B cell (primary cell): ENCODE results near the gene LIPM. TPM values are rescaled to one million over a fixed set of nuclear protein-coding genes. Genes with fewer than 3 reads are reported as not detected.

Experiments
- ATAC-seq: fragments of 200-7000 bp; cut with Tn5 transposase; one replicate; pipeline ENCODE4 v1.10.0; 2021; ENCODE audit warnings: low read depth, mild to moderate bottlenecking, moderate number of reproducible peaks, moderate library complexity
- CTCF ChIA-PET: fragments of 350-600 bp; sonication (Branson Sonifier 250); formaldehyde crosslinking; loops from one replicate; lab custom pipeline; 2021; ENCODE audit warnings: antibody characterized with exemption, inconsistent platforms; lab: Charles Lee
- POLR2A ChIA-PET: fragments of 350-600 bp; sonication (Branson Sonifier 250); formaldehyde crosslinking; loops from one replicate; lab custom pipeline; 2021; ENCODE audit warnings: antibody characterized with exemption; lab: Charles Lee
- DNase-seq: peaks from one replicate; pipeline ENCODE4 v3.0.0; 2013
- H2AFZ ChIP-seq: 2 replicates; pipeline ENCODE4 v1.6.1; 2012; ENCODE audit warnings: mild to moderate bottlenecking, low read depth, low read length; ENCODE audit not compliant: insufficient read depth, poor library complexity, severe bottlenecking
- H3K27ac ChIP-seq, 2 donors: 1 replicate in 1 of 2; 2 replicates in 1 of 2; pipeline ENCODE4 v1.5.1; 2012 to 2013; ENCODE audit warnings: low read length in 2 of 2, mild to moderate bottlenecking in 2 of 2, moderate library complexity in 1 of 2
- H3K27me3 ChIP-seq, 4 experiments: fragments of 200-600 bp in 1 of 4; sonication (generic) in 1 of 4; replicated peaks in 1 of 4; 1 replicate in 2 of 4; 2 replicates in 2 of 4; pipeline versions ENCODE4 v1.6.1 to v1.7.0; 2013 to 2016; ENCODE audit warnings: low read length in 3 of 4, mild to moderate bottlenecking in 2 of 4, mixed read lengths in 1 of 4, moderate library complexity in 1 of 4; ENCODE audit not compliant: insufficient read depth in 4 of 4, control insufficient read depth in 3 of 4; ENCODE audit errors: control extremely low read depth in 1 of 4
- H3K36me3 ChIP-seq, 2 experiments: replicated peaks in 1 of 2; 1 replicate in 1 of 2; 2 replicates in 1 of 2; pipeline versions ENCODE4 v1.6.1 to v1.7.1; 2013; ENCODE audit warnings: low read length in 1 of 2; ENCODE audit not compliant: insufficient read depth in 2 of 2, control insufficient read depth in 1 of 2; ENCODE audit errors: control extremely low read depth in 1 of 2, extremely low read depth in 1 of 2
- H3K4me1 ChIP-seq, 2 donors: fragments of 200-600 bp in 1 of 2; sonication (generic) in 1 of 2; 1 replicate in 1 of 2; 2 replicates in 1 of 2; pipeline versions ENCODE4 v1.5.1 to v1.6.1; 2013 to 2017; ENCODE audit warnings: low read length in 2 of 2; ENCODE audit not compliant: control insufficient read depth in 2 of 2, insufficient read depth in 2 of 2
- H3K4me2 ChIP-seq: replicated peaks from 2 replicates; pipeline ENCODE3; 2012; ENCODE audit warnings: mild to moderate bottlenecking, low read depth, low read length; ENCODE audit not compliant: poor library complexity, severe bottlenecking
- H3K4me3 ChIP-seq, 5 experiments: fragments of 200-600 bp in 1 of 5; sonication (generic) in 1 of 5; 1 replicate in 3 of 5; 2 replicates in 2 of 5; pipeline versions ENCODE4 v1.5.1 to v1.7.0; 2011 to 2016; ENCODE audit warnings: low read length in 4 of 5, mild to moderate bottlenecking in 4 of 5, low read depth in 2 of 5, control low read depth in 1 of 5, moderate library complexity in 1 of 5; ENCODE audit not compliant: insufficient read depth in 1 of 5; ENCODE audit errors: control extremely low read depth in 1 of 5, extremely low read depth in 1 of 5
- H3K79me2 ChIP-seq: fragments of 200-600 bp; sonication (generic); one replicate; pipeline ENCODE4 v1.6.0; 2016; ENCODE audit warnings: low read length; ENCODE audit not compliant: control insufficient read depth, insufficient read depth
- H3K9ac ChIP-seq: fragments of 200-600 bp; sonication (generic); 2 replicates; pipeline ENCODE4 v1.6.1; 2017; ENCODE audit warnings: mild to moderate bottlenecking, low read length, moderate library complexity
- H3K9me3 ChIP-seq, 3 donors: one replicate each; pipeline versions ENCODE4 v1.6.1 to v1.7.1; 2013; ENCODE audit warnings: low read length in 2 of 3; ENCODE audit not compliant: control insufficient read depth in 2 of 3, insufficient read depth in 1 of 3; ENCODE audit errors: control extremely low read depth in 1 of 3
- H4K20me1 ChIP-seq: 2 replicates; pipeline ENCODE4 v1.6.0; 2012; ENCODE audit warnings: mild to moderate bottlenecking, low read length; ENCODE audit not compliant: insufficient read depth, control insufficient read depth, poor library complexity, severe bottlenecking
- H3K27ac Mint-ChIP-seq: one replicate; pipeline ENCODE4 v1.8.0; 2021; ENCODE audit warnings: mixed read lengths
- H3K27me3 Mint-ChIP-seq: one replicate; pipeline ENCODE4 v1.8.0; 2021; ENCODE audit warnings: mixed read lengths
- H3K4me1 Mint-ChIP-seq: one replicate; pipeline ENCODE4 v1.8.0; 2021; ENCODE audit warnings: mixed read lengths
- H3K4me3 Mint-ChIP-seq: one replicate; pipeline ENCODE4 v1.8.0; 2021; ENCODE audit warnings: mixed read lengths
- H3K9me3 Mint-ChIP-seq: one replicate; pipeline ENCODE4 v1.8.0; 2022; ENCODE audit warnings: mixed read lengths; ENCODE audit not compliant: insufficient read depth
- EZH2 ChIP-seq: IDR thresholded peaks from 2 replicates; pipeline ENCODE4 v1.6.1; 2012; ENCODE audit warnings: borderline replicate concordance, low read depth, mild to moderate bottlenecking, moderate library complexity, low read length; ENCODE audit not compliant: insufficient read depth, poor library complexity, severe bottlenecking
- WGBS: methylation state at CpG from one replicate; pipeline ENCODE4 v1.1.5; 2013; ENCODE audit warnings: missing lambda C conversion rate; ENCODE audit not compliant: insufficient coverage; 5-methylcytosine and 5-hydroxymethylcytosine counted together
- intact Hi-C: fragments of 100-400 bp; cut with micrococcal nuclease; formaldehyde crosslinking; loops from one replicate; pipeline ENCODE4 v1.10.0; 2022
- polyA plus RNA-seq: library from polyadenylated mRNA; depleted of rRNA; stranded (reverse); fragments of >200 nt; gene quantifications from 2 replicates; pipeline ENCODE4 v1.2.3, GENCODE V29; 2012
- total RNA-seq, 2 donors: library from RNA; stranded (reverse); fragments of 120-200 nt in 1 of 2; gene quantifications; 1 replicate in 1 of 2; 2 replicates in 1 of 2; pipeline versions ENCODE4 v1.2.3 to v1.2.4, GENCODE V29; 2013 to 2022
- TF ChIP-seq, protein P1 (sequence below): fragments of 200-600 bp; IDR thresholded peaks from one replicate; pipeline ENCODE4 v1.8.0; 2022; ENCODE audit warnings: antibody characterized with exemption, mild to moderate bottlenecking

LIPM gene
- total and polyA plus RNA-seq, 2 donors (not counting 1 experiment from before 2014, with no cell fraction given): not detected

DNA sequence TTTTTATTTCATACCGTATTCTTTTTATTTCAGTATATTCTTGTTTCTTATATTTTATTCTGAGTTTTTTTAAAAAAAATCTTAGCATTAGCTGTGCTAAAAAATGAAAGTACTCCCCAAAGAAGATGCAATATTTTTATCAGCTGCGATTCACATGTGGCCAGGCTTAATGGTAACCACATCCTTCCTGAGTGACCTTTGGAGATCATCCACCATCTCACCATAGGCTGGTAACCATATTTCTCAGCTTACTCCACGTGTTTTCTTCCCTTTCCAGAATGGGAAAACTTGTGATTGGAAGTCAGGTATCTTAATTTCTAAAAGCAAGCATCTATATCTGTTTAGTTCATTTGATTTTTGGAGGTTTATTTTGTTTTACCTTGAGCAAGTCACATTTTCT is 18.8 kb upstream of the LIPM start:
- no CpG with 5 or more reads among the region's 3 CpGs for WGBS
- H3K27ac Mint-ChIP-seq: no peak overlapping the region
- H3K27me3 ChIP-seq: no peaks in the 10 kb centered on the region
- no peak overlapping the region for H3K4me3 Mint-ChIP-seq
- no peaks in the 10 kb centered on the region for H3K9me3 ChIP-seq
- DNase-seq: no peak
- no peak overlapping the region for H3K27ac ChIP-seq
- ChIA-PET POLR2A (no interaction called here), CTCF (no interaction called here)
- no peaks in the 10 kb centered on the region for H3K36me3 ChIP-seq
- H3K27me3 Mint-ChIP-seq: peaks cover 10% of the 10 kb centered on the region
- no peaks in the 10 kb centered on the region for H3K79me2 ChIP-seq
- intact Hi-C loops: no loop called here
- TF ChIP-seq EZH2: no peak
- TF ChIP-seq, protein P1, sequence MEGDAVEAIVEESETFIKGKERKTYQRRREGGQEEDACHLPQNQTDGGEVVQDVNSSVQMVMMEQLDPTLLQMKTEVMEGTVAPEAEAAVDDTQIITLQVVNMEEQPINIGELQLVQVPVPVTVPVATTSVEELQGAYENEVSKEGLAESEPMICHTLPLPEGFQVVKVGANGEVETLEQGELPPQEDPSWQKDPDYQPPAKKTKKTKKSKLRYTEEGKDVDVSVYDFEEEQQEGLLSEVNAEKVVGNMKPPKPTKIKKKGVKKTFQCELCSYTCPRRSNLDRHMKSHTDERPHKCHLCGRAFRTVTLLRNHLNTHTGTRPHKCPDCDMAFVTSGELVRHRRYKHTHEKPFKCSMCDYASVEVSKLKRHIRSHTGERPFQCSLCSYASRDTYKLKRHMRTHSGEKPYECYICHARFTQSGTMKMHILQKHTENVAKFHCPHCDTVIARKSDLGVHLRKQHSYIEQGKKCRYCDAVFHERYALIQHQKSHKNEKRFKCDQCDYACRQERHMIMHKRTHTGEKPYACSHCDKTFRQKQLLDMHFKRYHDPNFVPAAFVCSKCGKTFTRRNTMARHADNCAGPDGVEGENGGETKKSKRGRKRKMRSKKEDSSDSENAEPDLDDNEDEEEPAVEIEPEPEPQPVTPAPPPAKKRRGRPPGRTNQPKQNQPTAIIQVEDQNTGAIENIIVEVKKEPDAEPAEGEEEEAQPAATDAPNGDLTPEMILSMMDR: no peak
- H3K9me3 Mint-ChIP-seq: no peaks in the 10 kb centered on the region
- no peak for ATAC-seq
- H3K4me1 Mint-ChIP-seq: no peaks in the 10 kb centered on the region
- H3K4me1 ChIP-seq: no peaks in the 10 kb centered on the region
- H2AFZ ChIP-seq: no peak overlapping the region
- no peak overlapping the region for H3K4me3 ChIP-seq
- no peak overlapping the region for H3K9ac ChIP-seq
- no peak overlapping the region for H3K4me2 ChIP-seq
- H4K20me1 ChIP-seq: no peaks in the 10 kb centered on the region

DNA sequence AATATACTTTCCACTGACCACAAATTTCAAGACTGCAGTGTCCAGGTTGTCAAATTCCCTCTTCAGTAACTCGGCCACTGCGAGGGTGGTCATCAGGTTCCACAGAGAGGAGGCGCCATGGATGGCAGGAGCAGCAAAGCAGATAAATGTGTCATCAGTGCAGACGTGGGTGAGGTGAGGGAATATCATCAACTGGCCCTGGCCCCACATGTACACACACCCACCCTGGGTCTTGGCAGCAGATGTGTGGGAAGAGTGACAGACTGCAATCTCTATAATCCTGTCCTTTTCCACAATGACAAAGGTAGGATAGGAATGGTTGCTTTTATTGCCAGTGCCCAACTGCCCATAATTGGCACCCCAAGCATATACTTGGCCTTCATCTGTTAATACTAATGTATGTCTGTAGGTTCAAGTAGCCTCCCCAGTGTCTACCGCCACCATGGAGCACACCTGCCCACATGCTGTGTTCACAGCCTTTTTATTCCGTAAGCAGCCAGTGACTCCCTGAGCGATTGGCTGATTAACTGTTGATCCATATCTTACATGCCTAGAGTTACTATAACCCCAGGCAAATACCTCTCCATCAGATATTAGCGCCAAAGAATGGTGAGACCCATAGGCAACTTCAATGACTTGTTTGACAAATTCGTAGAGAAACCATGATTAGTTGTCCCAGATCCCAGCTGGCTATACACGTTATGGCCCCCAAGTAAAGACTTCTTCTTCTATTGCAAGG is 16.3 kb upstream of the LIPM start:
- 92% methylated on average over 9 of the region's 10 CpGs for WGBS
- no peak for DNase-seq
- intact Hi-C loops: no loop called here
- no peak overlapping the region for H3K4me2 ChIP-seq
- Mint-ChIP-seq H3K9me3 (no peaks in the 10 kb centered on the region), H3K27ac (no peak overlapping the region), H3K4me1 (no peaks in the 10 kb centered on the region), H3K27me3 (peaks cover 7% of the 10 kb centered on the region), H3K4me3 (no peak overlapping the region)
- no peak overlapping the region for H3K4me3 ChIP-seq
- H3K4me1 ChIP-seq: no peaks in the 10 kb centered on the region
- TF ChIP-seq, protein P1: no peak
- TF ChIP-seq EZH2: no peak
- no peaks in the 10 kb centered on the region for H3K27me3 ChIP-seq
- no peaks in the 10 kb centered on the region for H3K9me3 ChIP-seq
- POLR2A ChIA-PET: no interaction called here
- H4K20me1 ChIP-seq: no peaks in the 10 kb centered on the region
- no peak overlapping the region for H2AFZ ChIP-seq
- no peak for ATAC-seq
- no peaks in the 10 kb centered on the region for H3K79me2 ChIP-seq
- H3K27ac ChIP-seq: no peak overlapping the region
- CTCF ChIA-PET: no interaction called here
- H3K36me3 ChIP-seq: no peaks in the 10 kb centered on the region
- no peak overlapping the region for H3K9ac ChIP-seq
